ENCODE data around the gene FCER2.
"Not testable (repeated sequence)": the region's sequence is repeated elsewhere in the genome, so short reads cannot be mapped to it uniquely, and the experiment has no call there.

Gene FCER2, protein sequence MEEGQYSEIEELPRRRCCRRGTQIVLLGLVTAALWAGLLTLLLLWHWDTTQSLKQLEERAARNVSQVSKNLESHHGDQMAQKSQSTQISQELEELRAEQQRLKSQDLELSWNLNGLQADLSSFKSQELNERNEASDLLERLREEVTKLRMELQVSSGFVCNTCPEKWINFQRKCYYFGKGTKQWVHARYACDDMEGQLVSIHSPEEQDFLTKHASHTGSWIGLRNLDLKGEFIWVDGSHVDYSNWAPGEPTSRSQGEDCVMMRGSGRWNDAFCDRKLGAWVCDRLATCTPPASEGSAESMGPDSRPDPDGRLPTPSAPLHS

DNA sequence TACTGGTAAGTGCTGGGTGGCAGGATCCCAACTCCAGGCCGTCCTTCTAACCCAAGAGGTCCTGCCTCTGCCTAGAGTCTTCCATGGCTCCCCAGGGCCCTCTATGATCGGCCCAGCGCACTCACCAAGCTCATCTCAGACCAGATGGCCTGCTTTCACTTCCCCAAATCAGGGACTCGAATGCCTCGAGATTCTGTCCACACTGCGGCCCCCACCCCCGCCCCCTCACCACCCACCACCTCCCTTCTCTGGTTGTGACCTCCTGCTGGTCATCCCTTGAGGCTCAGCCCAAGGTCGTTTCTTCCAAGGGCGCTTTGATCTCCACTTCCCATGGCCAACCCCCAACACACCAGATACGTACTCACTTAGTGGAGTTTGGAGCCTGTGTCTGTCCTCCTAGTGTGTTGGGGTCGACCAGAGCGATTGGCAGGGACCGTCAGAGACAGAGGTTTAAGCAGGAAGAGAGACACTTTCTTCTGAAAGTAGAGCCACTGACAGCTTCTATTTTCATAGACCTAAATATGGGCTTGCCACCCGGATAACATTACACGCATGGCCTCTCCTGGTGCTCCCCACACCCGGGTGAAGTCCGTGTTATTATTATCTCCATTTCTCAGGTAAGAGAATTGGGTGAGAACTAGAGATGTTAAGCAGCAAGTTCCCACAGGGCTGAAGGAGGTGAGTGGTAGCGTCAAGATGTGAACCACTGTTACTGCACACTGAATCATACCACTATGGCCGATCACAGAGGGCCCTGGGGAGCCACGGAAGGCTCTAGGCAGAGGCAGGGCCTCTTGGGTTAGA is at the start of gene FCER2:
TSS of gene FCER2 (minus strand) at position 478 of the 804 bp plus-strand sequence. CDS start 2,371 bp downstream, outside the sequence.
- peaks cover 45 to 94% (median 68%) of the 10 kb centered on the region in 10 experiments for H3K4me1 ChIP-seq
- TF ChIP-seq Cebpa-rat (IDR thresholded peaks at IDR 0.05): no peak
- H3K27me3 ChIP-seq: peaks cover 0 to 5% (median 0%) of the 10 kb centered on the region in 11 experiments; a peak in 3 of 22 replicates
- H3K27ac ChIP-seq: peak within 1 kb of the TSS; percentile 33 to 90 (median 73); a peak in 21 of 22 replicates
- no peaks in the 10 kb centered on the region for H3K36me3 ChIP-seq
- no peaks in the 10 kb centered on the region for H3K9me3 ChIP-seq (replicated peaks in 1 of 11)
- peak within 1 kb of the TSS; percentile 43 to 93 (median 62) for H3K4me2 ChIP-seq
- H3K9ac ChIP-seq: peak within 1 kb of the TSS in 10 of 11 experiments; percentile 32 to 64 (median 48); a peak in 14 of 22 replicates
- H4K20me1 ChIP-seq: no peaks in the 10 kb centered on the region
- no peak within 1 kb of the TSS for H3K4me3 ChIP-seq

GRCh38 chr19:7751157-7751783 is 49.3 kb upstream of the FCER2 start:
- Histone ChIP-seq H3K9me3 (replicated peaks in 1 of 11) (peaks cover 16 to 72% (median 31%) of the 10 kb centered on the region in 11 experiments), H3K4me2 (peak overlapping the region in 10 of 11 experiments; percentile 1 to 77 (median 31); a peak in 19 of 22 replicates), H3K4me3 (no peak overlapping the region), H3K36me3 (no peaks in the 10 kb centered on the region), H3K9ac (no peak overlapping the region), H3K27me3 (peaks cover 0 to 3% (median 0%) of the 10 kb centered on the region in 11 experiments; a peak in 2 of 22 replicates), H4K20me1 (no peaks in the 10 kb centered on the region), H3K27ac (peak overlapping the region in 6 of 11 experiments; percentile 3 to 66 (median 46); a peak in 8 of 22 replicates), H3K4me1 (peaks cover 15 to 72% (median 26%) of the 10 kb centered on the region in 10 experiments; a peak in 19 of 20 replicates)
- TF ChIP-seq Cebpa-rat (IDR thresholded peaks at IDR 0.05): no peak

DNA sequence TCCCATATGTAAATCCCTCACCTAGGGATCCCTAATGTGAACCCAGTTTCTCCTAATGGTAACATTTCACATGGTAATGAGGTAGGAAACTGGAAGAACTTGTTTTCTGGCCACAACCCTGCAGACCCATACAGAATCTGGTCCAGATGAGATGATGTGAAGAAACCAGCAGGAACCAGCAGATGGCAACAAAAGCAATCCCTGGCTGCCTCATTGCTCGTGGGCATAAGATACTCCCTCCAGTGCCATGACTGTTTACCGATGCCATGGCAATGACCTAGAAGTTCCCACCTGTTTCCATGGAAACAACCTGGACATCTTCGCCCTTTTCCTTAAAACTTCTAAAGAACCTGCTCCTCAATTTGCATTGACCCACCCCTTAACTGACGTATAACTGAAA is 46.8 kb upstream of the FCER2 start:
- H3K27ac ChIP-seq: no peak overlapping the region
- no peak overlapping the region for H3K9ac ChIP-seq
- peaks cover 0 to 47% (median 19%) of the 10 kb centered on the region in 11 experiments; a peak in 20 of 22 replicates for H3K9me3 ChIP-seq (replicated peaks in 1 of 11)
- no peak overlapping the region for H3K4me3 ChIP-seq
- peaks cover 0 to 13% (median 0%) of the 10 kb centered on the region in 11 experiments; a peak in 4 of 22 replicates for H3K36me3 ChIP-seq
- peaks cover 0 to 3% (median 0%) of the 10 kb centered on the region in 11 experiments; a peak in 2 of 22 replicates for H3K27me3 ChIP-seq
- peaks cover 28 to 90% (median 46%) of the 10 kb centered on the region in 10 experiments for H3K4me1 ChIP-seq
- H3K4me2 ChIP-seq: peak overlapping the region in 2 of 11 experiments; percentile 5 to 77; a peak in 1 of 22 replicates
- H4K20me1 ChIP-seq: no peaks in the 10 kb centered on the region
- TF ChIP-seq Cebpa-rat (IDR thresholded peaks at IDR 0.05): no peak

GRCh38 chr19:7748171-7748570 is 46.2 kb upstream of the FCER2 start:
- H3K4me2 ChIP-seq: peak overlapping the region in 6 of 11 experiments; percentile 49 to 99 (median 78); a peak in 13 of 22 replicates
- no peak overlapping the region for H3K9ac ChIP-seq
- H3K9me3 ChIP-seq (replicated peaks in 1 of 11): peaks cover 0 to 42% (median 17%) of the 10 kb centered on the region in 11 experiments; a peak in 20 of 22 replicates
- H3K36me3 ChIP-seq: peaks cover 0 to 19% (median 0%) of the 10 kb centered on the region in 11 experiments; a peak in 4 of 22 replicates
- no peak for TF ChIP-seq Cebpa-rat (IDR thresholded peaks at IDR 0.05)
- peak overlapping the region in 3 of 11 experiments; percentile 61 to 80 (median 68); a peak in 2 of 22 replicates for H3K27ac ChIP-seq
- H3K4me3 ChIP-seq: no peak overlapping the region; a peak in 1 of 20 replicates
- peaks cover 34 to 91% (median 52%) of the 10 kb centered on the region in 10 experiments for H3K4me1 ChIP-seq
- H4K20me1 ChIP-seq: no peaks in the 10 kb centered on the region; a peak in 1 of 22 replicates
- H3K27me3 ChIP-seq: peaks cover 0 to 3% (median 0%) of the 10 kb centered on the region in 11 experiments; a peak in 2 of 22 replicates

GRCh38 chr19:7746903-7747884 is 45.3 kb upstream of the FCER2 start, which contains the start of gene CD209:
CD209 (minus strand) TSS chr19:7747534; CDS start chr19:7747511, 23 bp downstream.
- no peak for TF ChIP-seq Cebpa-rat (IDR thresholded peaks at IDR 0.05)
- Histone ChIP-seq H3K27me3 (peaks cover 0 to 3% (median 0%) of the 10 kb centered on the region in 11 experiments; a peak in 3 of 22 replicates), H3K4me2 (peak within 1 kb of the TSS in 9 of 11 experiments; percentile 31 to 99 (median 73); a peak in 18 of 22 replicates), H3K27ac (peak within 1 kb of the TSS in 8 of 11 experiments; percentile 4 to 81 (median 63); a peak in 14 of 22 replicates), H3K4me1 (peaks cover 41 to 97% (median 54%) of the 10 kb centered on the region in 10 experiments), H3K4me3 (peak within 1 kb of the TSS in 4 of 10 experiments; percentile 0 to 58 (median 48); a peak in 7 of 20 replicates), H3K9me3 (replicated peaks in 1 of 11) (peaks cover 0 to 32% (median 12%) of the 10 kb centered on the region in 11 experiments; a peak in 16 of 22 replicates), H3K9ac (peak within 1 kb of the TSS in 5 of 11 experiments; percentile 14 to 89 (median 41); a peak in 7 of 22 replicates), H4K20me1 (no peaks in the 10 kb centered on the region; a peak in 1 of 22 replicates), H3K36me3 (peaks cover 0 to 27% (median 0%) of the 10 kb centered on the region in 11 experiments; a peak in 4 of 22 replicates)

DNA sequence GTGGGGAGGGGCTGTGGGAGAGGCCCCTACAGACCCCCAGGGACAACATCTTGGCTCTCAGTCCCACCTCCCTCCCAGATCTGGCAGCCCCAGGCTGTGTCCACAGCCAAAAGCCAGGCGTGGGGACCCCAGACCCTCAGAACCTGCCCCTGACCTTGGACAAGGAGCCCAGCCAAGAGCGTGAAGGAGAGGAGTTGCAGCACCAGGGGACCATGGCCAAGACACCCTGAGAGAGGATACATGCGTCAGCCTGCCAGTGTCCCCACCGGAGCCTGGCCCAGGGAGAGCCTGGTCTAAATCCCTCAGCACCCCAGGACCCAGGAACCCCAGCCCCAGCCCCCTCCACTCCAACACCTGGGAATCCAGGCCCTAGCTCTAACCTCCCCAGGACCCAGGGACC is 44.4 kb upstream of the FCER2 start:
- peak overlapping the region in 2 of 11 experiments; percentile 84 to 89; a peak in 5 of 22 replicates for H3K9ac ChIP-seq
- not testable (repeated sequence) for H4K20me1 ChIP-seq, H3K27me3 ChIP-seq
- peaks cover 0 to 35% (median 0%) of the 10 kb centered on the region in 11 experiments; a peak in 4 of 22 replicates for H3K36me3 ChIP-seq
- H3K9me3 ChIP-seq (replicated peaks in 1 of 11): peaks cover 0 to 23% (median 12%) of the 10 kb centered on the region in 11 experiments; a peak in 14 of 22 replicates
- H3K4me2 ChIP-seq: peak overlapping the region in 4 of 11 experiments; percentile 49 to 99 (median 84); a peak in 8 of 22 replicates
- H3K27ac ChIP-seq: peak overlapping the region in 4 of 11 experiments; percentile 65 to 81 (median 74); a peak in 6 of 22 replicates
- H3K4me3 ChIP-seq: peak overlapping the region in 2 of 10 experiments; percentile 55 to 58; a peak in 5 of 20 replicates
- H3K4me1 ChIP-seq: peaks cover 38 to 95% (median 50%) of the 10 kb centered on the region in 10 experiments
